HG03103 (cell line): Measurements from ENCODE around the gene TMEM174.
A peak's percentile ranks its signal among the peaks of the same experiment; 100 is the strongest.
"Not testable (repeated sequence)": the region's sequence is repeated elsewhere in the genome, so short reads cannot be mapped to it uniquely, and the experiment has no call there.

Experiments used
- ATAC-seq: cut with Tn5 transposase; IDR thresholded peaks from one replicate; pipeline ENCODE4 v1.9.1; 2021; ENCODE audit warnings: low read depth; ENCODE audit not compliant: unreplicated experiment

Gene TMEM174

DNA sequence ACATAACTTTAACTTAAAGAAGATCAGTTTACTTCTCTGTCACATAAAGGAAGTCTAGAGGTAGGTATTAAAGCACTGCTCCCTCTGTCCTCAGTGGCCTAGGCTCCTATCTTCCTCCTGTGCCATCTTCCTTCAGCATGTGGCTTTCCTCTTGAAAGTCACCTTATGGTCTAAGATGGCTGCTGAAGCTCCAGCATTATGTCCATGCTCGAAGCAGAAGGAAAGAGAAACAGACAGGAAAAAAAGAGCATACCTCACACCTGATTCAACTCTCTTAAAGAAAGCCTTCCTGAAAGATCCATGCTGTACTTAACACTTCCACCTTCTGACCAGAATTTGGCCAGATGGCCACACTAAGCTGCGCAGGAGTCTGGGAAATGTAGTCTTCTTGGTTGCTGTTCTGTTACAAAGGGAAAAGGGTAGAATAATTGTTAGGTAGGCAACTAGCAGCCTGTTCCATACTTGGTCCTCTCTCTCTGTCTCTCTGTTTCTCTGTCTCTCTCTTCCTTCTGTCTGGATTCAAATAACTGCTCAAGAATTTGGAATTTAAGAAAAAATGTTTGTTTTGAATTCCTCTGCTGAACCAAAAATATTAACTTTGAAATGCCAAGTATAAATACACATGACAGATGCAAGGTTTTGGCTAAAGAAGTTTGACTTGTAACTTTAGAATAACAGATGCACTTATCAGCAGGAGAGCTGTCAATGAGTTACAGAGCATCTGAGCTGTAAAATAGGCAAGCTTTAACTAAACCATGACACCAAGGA, 16.0 kb downstream of the TMEM174 start:
- no peak for ATAC-seq

DNA sequence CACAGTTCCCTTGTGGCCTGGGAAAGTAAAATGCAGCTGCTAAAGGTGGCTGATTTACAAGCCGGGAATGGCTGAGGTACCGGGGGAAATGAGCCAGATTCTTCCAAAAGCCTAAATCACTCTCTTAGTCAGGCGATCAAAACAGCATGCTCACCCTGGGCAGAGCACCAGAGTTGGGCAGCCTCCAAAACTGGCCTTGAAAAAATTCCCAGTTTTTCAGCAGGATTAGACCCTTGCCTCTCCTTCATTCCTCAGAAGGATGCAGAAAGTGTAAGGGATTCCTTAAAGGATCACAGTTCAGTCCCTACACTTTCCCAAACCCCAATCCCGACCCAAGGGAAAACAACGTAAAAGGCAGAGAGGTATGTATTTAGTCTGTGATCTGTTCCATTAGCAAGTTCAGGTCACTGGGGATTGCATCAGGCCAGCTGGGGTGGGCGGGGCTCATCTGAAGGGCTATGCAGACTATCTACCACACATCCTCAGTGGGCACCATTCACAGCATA, 16.9 kb downstream of the TMEM174 start:
- ATAC-seq = no peak

DNA sequence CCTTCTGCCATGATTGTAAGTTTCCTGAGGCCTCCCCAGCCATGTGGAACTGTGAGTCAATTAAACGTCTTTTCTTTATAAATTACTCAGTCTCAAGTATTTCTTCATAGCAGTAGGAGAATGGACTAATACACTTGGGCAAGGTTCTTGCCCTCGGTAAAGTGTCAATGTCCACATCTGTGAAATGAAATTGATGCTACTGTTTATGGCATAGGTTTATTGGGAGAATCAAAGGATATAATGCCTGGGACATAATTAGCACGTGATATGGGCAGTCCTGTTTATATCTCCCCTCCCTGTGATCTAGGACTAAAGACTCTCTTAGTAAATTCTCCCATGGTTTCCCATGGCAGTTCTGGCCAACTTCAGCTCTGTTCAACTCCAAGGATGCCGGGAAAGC, 19.4 kb downstream of the TMEM174 start:
- ATAC-seq = no peak

DNA sequence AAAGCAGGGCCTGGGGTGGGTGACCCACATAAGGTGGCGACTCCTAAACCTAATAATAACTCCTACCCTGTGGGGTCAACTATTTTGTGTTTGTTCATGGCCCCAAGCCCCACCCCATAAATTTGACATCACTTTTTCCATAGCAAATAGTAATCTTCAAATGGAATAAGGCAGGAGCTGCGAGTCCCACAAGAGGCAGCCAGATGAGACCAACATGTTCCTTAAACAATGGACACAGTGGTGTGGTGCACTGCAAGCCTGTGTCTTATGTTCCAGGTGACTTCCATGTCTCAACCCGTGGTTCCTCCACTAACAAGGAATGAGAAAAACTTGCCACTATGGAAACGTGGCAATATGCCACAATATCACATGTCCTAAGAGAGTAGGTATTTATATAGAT, 20.6 kb downstream of the TMEM174 start:
- no peak for ATAC-seq

DNA sequence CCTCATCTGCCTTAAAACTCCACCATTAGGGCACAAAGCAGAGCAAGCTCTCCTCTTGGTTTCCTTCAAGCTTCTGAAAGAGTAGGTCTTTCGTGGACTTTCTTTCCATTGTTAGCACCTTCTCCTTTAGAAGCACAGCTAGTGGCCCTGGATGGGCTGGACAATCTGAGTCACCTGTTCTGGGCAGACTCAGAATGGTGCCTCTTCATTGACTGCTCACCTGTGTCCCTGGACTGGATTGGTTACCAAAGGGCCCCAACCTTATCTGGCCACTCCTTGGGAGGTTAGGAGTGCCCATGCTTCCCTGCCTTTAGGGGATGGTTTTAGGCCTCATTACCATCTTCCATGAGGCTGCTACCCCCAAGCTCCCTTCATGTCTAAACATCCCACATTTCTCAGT, 23.2 kb downstream of the TMEM174 start:
- ATAC-seq = no peak

DNA sequence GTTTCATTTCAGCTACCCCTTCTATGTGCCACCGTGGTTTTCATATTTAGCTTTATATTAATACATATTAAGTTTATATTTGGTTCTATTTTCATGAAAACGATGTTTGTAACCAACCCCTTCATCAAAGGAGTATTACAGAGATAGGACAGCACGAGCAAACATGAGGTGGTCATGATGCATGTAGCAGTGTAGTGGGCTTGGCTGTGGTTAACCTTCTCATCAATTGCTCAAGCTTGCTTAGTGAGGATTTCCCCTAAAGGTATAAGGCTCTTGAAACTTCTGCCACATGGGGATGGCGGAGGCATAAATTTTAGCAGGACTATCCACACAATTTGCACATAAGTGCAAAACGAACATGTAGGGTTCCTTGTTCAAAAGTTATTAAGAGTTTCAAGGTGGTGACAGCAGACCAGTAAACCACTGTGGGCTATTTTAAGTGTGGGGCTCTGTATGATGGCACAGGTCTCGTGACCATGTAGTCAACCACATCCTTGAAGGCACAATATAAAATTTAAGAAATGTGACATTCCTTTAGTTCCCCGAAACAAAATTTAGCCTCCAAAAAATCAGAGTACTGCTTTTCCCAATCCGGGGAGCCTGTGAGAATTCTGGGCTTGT, 24.8 kb downstream of the TMEM174 start:
- ATAC-seq = no peak

DNA sequence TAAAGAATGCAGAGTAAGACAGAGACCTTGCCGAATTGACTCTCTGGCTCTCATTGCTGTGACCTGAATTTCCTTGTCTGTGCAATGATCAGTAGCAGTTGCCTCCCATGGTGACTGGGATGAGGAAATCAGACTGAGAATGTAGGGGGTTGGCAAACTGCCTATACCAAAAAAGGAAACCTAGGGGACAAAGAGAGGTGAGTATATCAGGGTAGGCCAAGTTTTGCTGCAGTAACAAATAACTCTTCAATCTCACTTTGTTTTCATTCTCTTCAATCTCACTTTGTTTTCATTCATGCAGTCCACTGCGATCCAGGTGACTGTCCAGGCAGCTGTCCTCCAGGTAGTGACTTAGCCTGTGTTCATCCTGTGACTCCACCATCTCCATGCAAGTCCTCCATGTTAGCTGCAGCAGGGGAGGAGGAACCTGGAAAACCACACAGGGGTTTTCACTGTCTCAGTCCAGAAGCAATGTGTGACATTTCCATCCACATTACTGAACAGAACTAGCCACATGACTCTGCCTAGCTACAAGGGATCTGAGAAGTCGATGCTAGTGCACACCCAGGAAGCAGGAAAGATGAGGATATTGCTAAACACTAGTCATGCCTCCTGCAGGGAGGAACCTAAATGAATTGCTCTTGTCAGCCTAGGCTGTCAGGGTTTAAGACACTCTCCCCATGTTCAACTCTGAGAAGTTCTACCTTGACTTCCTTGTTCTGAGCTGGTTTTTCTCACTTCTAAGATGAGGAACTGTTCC, 26.0 kb downstream of the TMEM174 start:
- no peak for ATAC-seq

DNA sequence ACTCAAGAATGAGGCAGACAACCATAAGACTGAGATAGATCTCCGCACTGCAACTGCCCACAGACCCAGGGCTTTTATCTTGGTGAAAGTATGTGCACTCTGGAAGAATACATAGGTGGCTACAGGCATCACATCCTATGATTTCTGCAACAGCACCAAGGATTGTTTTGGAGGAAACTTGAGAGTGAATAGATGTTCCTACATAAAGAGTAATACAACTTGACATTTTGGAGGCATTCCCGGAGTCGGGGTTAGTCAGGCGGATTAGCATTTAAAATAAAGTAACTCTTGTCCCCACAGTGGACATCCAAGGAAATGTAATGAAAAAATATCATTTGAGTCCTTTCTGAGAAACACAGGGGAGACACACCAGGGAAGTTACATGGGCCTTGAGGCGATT, 26.7 kb downstream of the TMEM174 start:
- no peak for ATAC-seq

DNA sequence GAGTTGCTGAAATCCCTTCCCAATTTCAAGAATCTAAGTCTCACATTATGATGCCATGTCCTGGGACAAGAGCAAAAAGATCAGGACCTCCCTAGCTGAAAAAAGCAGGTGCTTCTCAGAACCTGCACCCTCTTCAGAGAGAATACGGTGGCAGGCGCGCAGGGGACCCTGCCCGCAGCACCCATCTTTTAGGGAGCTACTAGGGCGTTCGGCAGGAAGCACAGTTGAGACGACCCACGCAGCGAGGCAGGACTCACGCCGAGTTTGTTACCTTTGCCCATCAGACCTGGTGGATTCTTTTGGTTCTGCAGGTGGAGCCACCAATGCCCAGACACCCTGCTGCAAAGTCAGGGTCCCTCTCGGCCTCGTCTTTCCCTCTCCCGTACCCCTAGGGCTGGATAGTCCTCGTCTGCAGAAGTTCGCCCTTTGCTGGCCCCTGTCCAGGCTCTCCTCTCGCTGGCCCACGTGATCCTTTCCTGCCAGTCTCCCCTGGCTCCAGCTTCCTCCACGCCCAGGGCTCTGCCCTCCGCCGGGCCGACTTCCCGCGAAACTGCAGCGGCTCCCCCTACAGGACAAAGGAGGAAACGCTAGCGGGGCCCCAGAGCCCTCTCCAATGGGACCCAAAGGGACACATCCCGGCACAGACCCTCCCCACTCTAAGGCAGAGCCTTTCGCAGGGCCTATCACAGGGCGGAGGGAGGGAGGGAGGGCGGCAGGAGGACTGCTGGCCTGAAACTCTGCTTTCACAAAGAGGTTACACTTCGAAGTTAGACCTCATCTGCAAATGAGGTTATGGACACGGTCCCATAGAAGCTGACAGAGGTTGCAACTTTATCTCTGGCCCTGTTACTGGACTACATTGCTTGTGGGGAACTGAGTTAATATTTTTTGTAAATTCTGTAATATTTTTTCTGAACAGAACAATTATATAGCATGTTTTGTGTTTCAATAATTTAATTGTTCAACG, 28.8 kb downstream of the TMEM174 start:
- no peak for ATAC-seq

DNA sequence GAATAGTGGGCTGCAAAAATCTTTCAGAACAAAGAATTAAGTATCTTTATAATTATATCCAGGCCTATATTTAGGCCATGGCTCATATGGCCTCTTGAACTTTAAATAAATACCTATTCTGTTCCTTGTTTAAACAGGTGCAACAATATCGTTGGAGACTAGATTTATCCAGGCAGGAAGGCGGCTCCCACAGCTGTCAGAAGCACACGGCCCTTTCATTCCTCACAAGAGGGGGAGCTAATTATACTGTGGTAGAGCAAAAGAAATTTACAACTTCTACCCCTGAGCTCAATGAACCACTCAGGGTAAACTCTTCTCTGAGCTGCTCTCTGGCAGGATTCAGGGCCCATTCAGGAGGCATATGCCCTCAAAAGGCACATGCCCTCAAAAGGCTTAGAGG, 31.3 kb downstream of the TMEM174 start:
- no peak for ATAC-seq

DNA sequence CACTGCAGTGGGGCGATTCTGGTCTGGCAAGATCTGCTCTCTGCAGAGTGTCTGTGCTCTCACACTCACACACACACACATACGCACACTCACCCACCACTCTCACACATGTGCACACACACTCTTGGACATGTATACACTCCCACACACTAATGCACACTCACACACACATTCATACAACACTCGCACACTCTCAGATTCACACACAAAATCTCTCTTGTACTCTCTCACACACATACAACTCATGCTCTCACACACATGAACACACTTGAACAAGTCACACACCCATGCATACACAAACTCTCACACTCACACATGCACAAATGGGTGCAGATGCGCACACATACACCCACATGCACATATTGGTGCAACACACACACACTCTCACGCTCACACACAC, 31.7 kb downstream of the TMEM174 start:
- ATAC-seq = no peak

DNA sequence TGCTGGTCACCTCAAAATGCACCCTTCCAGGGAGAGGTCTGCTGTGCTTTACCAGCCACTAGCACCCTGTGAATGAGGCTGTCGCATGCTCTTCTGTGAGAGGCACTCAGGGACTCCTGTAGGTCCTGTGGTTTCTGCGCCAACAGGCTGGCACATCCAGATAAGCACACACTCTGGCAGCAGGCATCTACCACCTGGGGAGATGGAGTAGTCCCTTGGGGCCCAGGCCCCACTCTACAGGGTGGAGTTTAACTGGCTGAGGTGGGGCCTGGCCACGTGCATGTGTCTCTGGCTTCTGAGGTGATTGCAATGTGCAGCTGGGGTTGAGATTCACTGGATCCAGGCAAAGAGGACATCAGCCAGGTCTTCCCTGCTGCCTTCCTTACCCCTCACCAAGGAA, 32.3 kb downstream of the TMEM174 start:
- ATAC-seq = no peak

DNA sequence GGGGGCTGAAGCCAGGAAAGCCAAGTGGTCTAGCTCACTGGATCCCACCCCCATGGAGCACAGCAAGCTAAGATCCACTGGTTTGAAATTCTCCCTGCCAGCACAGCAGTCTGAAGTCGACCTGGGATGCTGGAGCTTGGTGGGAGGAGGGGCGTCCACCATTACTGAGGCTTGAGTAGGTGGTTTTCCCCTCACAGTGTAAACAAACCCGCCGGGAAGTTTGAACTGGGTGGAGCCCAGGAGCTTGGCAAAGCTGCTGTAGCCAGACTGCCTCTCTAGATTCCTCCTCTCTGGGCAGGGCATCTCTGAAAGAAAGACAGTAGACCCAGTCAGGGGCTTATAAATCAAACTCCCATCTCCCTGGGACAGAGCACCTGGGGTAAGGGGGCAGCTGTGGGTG, 34.2 kb downstream of the TMEM174 start:
- ATAC-seq = not testable (repeated sequence)

DNA sequence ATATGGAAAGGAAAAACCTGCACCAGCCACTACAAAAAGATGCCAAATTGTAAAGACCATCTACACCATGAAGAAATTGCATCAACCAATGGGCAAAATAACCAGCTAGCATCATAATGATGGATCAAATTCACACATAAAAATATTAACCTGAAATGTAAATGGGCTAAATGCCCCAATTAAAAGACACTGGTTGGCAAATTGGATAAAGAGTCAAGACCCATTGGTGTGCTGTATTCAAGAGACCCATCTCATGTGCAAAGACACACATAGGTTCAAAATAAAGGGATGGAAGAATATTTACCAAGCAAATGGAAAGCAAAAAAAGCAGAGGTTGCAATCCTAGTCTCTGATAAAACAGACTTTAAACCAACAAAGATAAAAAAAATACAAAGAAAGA, 36.1 kb downstream of the TMEM174 start:
- ATAC-seq = not testable (repeated sequence)

DNA sequence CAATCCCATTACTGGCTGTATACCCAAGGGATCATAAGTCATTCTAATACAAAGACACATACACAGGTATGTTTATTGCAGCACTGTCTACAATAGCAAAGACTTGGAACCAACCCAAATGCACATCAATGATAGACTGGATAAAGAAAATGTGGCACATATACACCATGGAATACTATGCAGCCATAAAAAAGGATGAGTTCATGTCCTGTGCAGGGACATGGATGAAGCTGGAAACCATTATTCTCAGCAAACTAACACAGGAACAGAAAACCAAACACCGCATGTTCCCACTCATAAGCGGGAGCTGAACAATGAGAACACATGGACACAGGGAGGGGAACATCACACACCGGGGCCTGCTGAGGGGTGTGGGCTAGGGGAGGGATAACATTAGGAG, 39.7 kb downstream of the TMEM174 start:
- ATAC-seq = not testable (repeated sequence)

DNA sequence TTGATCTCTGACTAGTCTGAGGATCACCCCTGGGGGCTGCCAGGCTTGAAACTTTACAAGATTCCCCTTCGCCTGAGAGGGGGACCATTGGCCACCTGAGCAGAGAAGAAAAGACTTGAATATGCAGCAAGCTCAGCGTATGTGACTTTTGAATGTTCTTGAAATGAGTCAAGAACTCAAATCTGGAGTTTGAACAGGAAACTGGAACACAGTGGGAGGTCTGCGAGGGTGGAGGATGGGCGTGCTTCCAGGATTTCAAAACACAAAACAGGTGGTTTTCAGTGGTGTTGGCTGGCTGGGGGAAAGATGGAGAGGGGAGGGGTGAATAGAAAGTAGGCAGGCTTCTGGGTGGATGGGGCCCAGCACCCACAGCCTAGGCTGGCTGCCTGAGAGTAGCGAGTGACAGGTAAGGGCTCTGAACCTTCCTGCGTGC, 40.6 kb downstream of the TMEM174 start:
- no peak for ATAC-seq

DNA sequence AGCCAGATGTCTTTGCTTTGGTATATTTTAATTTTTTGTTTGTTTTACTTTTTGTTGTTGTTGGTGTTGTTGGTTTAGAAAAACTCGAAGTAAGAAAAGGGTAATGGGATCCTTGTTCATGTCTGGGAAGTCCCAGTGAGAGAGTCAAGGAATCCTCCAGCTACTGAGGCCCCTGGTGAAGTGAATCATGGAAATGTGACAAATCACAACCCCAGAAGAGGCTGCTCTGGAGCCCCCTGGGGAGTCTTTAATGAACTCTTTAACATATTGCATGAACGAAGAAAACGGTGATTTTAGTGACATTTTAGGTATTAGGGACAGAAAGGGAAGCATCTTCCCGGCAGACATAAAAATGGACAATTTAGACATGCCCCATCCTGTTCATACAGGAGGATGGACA, 41.3 kb downstream of the TMEM174 start:
- ATAC-seq = no peak

DNA sequence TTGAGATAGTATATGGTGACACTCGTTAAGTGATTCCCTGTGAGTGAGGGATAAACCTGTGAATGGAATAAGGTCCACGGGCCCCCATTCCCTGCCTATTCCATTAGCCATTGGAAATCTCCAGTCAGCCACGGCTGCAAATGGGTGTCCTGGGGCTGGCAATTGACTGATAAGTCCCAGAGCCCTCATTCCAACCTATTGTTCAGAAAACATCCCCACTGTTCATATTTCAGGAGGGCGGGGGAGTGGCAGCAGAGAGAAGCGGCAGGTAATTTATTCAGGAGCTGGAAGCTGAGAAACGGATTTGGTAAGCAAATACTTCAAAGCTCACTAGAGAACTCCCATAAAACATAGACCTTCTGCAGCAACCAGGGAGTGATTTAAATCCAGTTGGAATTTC, 42.0 kb downstream of the TMEM174 start:
- ATAC-seq = no peak

DNA sequence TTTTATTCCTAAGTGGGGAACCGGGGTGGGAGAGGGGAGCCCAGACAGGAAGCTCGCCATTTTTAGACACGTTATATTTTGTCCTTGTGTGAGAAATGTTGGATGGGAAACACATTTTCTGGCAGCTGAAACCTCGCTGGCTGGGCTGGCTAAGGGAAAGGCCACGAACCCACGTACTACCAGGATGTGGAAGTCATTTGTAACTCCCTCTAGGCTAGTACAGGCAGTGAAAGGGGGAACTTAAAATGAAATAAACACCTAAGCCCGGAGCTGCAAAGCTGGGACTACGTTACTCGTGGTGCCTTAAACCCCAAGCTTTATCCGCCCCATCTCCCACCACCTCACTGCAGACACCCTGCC, 42.5 kb downstream of the TMEM174 start:
- ATAC-seq = no peak

DNA sequence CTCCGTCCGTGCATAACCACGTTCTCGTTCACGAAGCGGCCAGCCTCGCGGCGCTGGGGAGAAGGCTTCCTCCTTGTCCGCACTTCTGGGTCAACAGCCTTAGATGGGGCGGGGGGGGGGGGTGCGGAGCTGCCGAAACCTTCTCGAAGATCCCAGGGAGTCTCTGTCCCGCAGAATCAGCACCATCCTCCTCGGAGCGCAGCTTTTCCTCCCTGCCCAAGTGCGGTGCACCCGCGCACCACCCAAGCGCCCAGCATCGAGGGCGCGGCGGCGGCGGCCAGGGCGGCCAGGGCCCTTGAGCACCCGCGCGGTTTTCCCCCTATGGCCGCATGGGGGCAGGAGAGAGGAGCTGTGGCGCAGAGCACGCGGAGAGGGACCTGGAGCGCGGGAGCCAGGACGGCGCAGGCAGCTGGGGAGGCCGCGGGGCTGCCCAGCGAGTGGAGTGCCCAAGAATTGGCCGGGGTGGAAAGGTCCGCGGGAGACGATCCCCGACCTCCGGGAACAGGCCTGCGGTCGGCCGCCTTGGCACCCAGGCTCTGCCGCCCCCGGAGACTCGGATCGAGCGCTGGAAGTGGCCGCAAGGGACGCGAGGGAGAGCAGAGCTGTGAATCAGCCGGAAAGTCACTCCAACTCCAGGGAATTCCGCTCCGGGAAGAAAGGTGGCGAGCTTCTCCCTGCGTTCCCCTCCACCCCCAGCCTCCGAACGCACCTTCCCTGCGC, 43.1 kb downstream of the TMEM174 start:
- peak; percentile 49 for ATAC-seq
